ENCODE results near the gene LIPN.

Gene LIPN

GRCh38 chr10:88769384-88769783, 9.6 kb downstream of the LIPN start:
- no peak for TF ChIP-seq CTCF (conservative IDR thresholded peaks at IDR 0.05; ENCODE audit: control insufficient read depth, insufficient read depth, low read depth, low read length)
- H3K4me3 ChIP-seq (ENCODE audit: control insufficient read depth, low read depth, low read length), result no peak overlapping the region

GRCh38 chr10:88781206-88781605, 21.4 kb downstream of the LIPN start:
- no peak overlapping the region for H3K4me3 ChIP-seq (ENCODE audit: control insufficient read depth, low read depth, low read length)
- TF ChIP-seq CTCF (conservative IDR thresholded peaks at IDR 0.05; ENCODE audit: control insufficient read depth, insufficient read depth, low read depth, low read length), result no peak
- DNase-seq (ENCODE audit: low read depth), result no peak

More at GRCh38 chr10:88769384-88769783, 9.6 kb downstream of the LIPN start:
- DNase-seq (ENCODE audit: low read depth), result no peak

- TF ChIP-seq CTCF (conservative IDR thresholded peaks at IDR 0.05; ENCODE audit: control insufficient read depth, insufficient read depth, low read depth, low read length), result no peak
- no peak overlapping the region for H3K4me3 ChIP-seq (ENCODE audit: control insufficient read depth, low read depth, low read length)
- DNase-seq (ENCODE audit: low read depth), result no peak
Measured at GRCh38 chr10:88782222-88782621, 22.4 kb downstream of the LIPN start.

GRCh38 chr10:88783724-88784123, 23.9 kb downstream of the LIPN start:
- peak; percentile 47 for DNase-seq (ENCODE audit: low read depth)

GRCh38 chr10:88786032-88786770, 26.4 kb downstream of the LIPN start:
- no peak for TF ChIP-seq CTCF (conservative IDR thresholded peaks at IDR 0.05; ENCODE audit: control insufficient read depth, insufficient read depth, low read depth, low read length)
- no peak for DNase-seq (ENCODE audit: low read depth)
- no peak overlapping the region for H3K4me3 ChIP-seq (ENCODE audit: control insufficient read depth, low read depth, low read length)

More at GRCh38 chr10:88783724-88784123, 23.9 kb downstream of the LIPN start:
- no peak for TF ChIP-seq CTCF (conservative IDR thresholded peaks at IDR 0.05; ENCODE audit: control insufficient read depth, insufficient read depth, low read depth, low read length)
- H3K4me3 ChIP-seq (ENCODE audit: control insufficient read depth, low read depth, low read length), result no peak overlapping the region

- no peak overlapping the region for H3K4me3 ChIP-seq (ENCODE audit: control insufficient read depth, low read depth, low read length)
- no peak for DNase-seq (ENCODE audit: low read depth)
- no peak for TF ChIP-seq CTCF (conservative IDR thresholded peaks at IDR 0.05; ENCODE audit: control insufficient read depth, insufficient read depth, low read depth, low read length)
Measured at GRCh38 chr10:88787463-88787862, 27.6 kb downstream of the LIPN start.

Data from fibroblast of mammary gland (primary cell).